MM.1S (cell line): Measurements from ENCODE around the gene ATP1B4.

Source experiments
- DNase-seq: peaks from one replicate; pipeline ENCODE4 v3.0.0-alpha.2; 2015
- H2AFZ ChIP-seq: fragments of 300-600 bp; sonication (generic); 2 replicates; pipeline ENCODE4 v1.6.0; 2016; ENCODE audit warnings: antibody characterized with exemption, low read length
- H3F3A ChIP-seq: fragments of 300-600 bp; sonication (generic); 2 replicates; pipeline ENCODE4 v1.6.1; 2016; ENCODE audit warnings: mild to moderate bottlenecking, antibody characterized with exemption, low read length, moderate library complexity, mixed read lengths; ENCODE audit not compliant: insufficient read depth
- H3K27ac ChIP-seq: fragments of 300-600 bp; sonication (generic); 2 replicates; pipeline ENCODE4 v1.5.1; 2016; ENCODE audit warnings: mild to moderate bottlenecking, low read length
- H3K27me3 ChIP-seq: fragments of 300-600 bp; sonication (generic); replicated peaks from 2 replicates; pipeline ENCODE4 v1.6.0; 2016; ENCODE audit warnings: low read length; ENCODE audit not compliant: insufficient read depth
- H3K36me3 ChIP-seq: fragments of 300-600 bp; sonication (generic); replicated peaks from 2 replicates; pipeline ENCODE4 v1.6.1; 2016; ENCODE audit warnings: mild to moderate bottlenecking, low read length, mixed read lengths; ENCODE audit not compliant: insufficient read depth
- H3K4me1 ChIP-seq: fragments of 300-600 bp; sonication (generic); 2 replicates; pipeline ENCODE4 v1.6.1; 2016; ENCODE audit warnings: low read length, mixed read lengths
- H3K4me2 ChIP-seq: fragments of 300-600 bp; sonication (generic); 2 replicates; pipeline ENCODE4 v1.6.0; 2016; ENCODE audit warnings: low read depth, low read length
- H3K4me3 ChIP-seq: fragments of 300-600 bp; sonication (generic); 2 replicates; pipeline ENCODE4 v1.5.1; 2016; ENCODE audit warnings: low read length, mixed read lengths
- H3K79me2 ChIP-seq: fragments of 300-600 bp; sonication (generic); 2 replicates; pipeline ENCODE4 v1.6.1; 2016; ENCODE audit warnings: mixed run types, low read length, mixed read lengths
- H3K9ac ChIP-seq: fragments of 300-600 bp; sonication (generic); 2 replicates; pipeline ENCODE4 v1.6.1; 2016; ENCODE audit warnings: low read length, mixed read lengths
- H3K9me2 ChIP-seq: fragments of 300-600 bp; sonication (generic); replicated peaks from 2 replicates; pipeline ENCODE4 v1.6.1; 2016; ENCODE audit warnings: mild to moderate bottlenecking, low read length, mixed read lengths; ENCODE audit not compliant: insufficient read depth
- H3K9me3 ChIP-seq: fragments of 300-600 bp; sonication (generic); replicated peaks from 2 replicates; pipeline ENCODE4 v1.6.1; 2016; ENCODE audit warnings: mild to moderate bottlenecking, low read length, mixed read lengths; ENCODE audit not compliant: insufficient read depth
- H4K20me1 ChIP-seq: fragments of 300-600 bp; sonication (generic); 2 replicates; pipeline ENCODE4 v1.6.1; 2016; ENCODE audit warnings: mild to moderate bottlenecking, low read length, moderate library complexity, mixed read lengths; ENCODE audit not compliant: insufficient read depth
- EZH2 ChIP-seq: fragments of 300-600 bp; sonication (generic); optimal IDR thresholded peaks from 2 replicates; pipeline ENCODE3; 2017; ENCODE audit warnings: low read depth, mild to moderate bottlenecking, antibody characterized with exemption, low read length, mixed read lengths
- EZH2phosphoT487 ChIP-seq: fragments of 300-600 bp; sonication (generic); IDR thresholded peaks from 2 replicates; pipeline ENCODE4 v1.6.1; 2018; ENCODE audit warnings: antibody characterized with exemption, low read length
- TF ChIP-seq, protein P1 (sequence below): fragments of 300-600 bp; sonication (generic); IDR thresholded peaks from 2 replicates; pipeline ENCODE4 v1.5.1; 2016; ENCODE audit warnings: antibody characterized with exemption, low read length, mixed read lengths

The ATP1B4 gene

GRCh38 chrX:120357186-120357585 lies 4.7 kb upstream of the ATP1B4 start:
- H3K9me3 ChIP-seq: no peaks in the 10 kb centered on the region
- TF ChIP-seq EZH2 (no peak), EZH2phosphoT487 (no peak)
- TF ChIP-seq, protein P1, sequence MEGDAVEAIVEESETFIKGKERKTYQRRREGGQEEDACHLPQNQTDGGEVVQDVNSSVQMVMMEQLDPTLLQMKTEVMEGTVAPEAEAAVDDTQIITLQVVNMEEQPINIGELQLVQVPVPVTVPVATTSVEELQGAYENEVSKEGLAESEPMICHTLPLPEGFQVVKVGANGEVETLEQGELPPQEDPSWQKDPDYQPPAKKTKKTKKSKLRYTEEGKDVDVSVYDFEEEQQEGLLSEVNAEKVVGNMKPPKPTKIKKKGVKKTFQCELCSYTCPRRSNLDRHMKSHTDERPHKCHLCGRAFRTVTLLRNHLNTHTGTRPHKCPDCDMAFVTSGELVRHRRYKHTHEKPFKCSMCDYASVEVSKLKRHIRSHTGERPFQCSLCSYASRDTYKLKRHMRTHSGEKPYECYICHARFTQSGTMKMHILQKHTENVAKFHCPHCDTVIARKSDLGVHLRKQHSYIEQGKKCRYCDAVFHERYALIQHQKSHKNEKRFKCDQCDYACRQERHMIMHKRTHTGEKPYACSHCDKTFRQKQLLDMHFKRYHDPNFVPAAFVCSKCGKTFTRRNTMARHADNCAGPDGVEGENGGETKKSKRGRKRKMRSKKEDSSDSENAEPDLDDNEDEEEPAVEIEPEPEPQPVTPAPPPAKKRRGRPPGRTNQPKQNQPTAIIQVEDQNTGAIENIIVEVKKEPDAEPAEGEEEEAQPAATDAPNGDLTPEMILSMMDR: no peak
- DNase-seq: no peak
- no peak overlapping the region for H2AFZ ChIP-seq
- no peaks in the 10 kb centered on the region for H3F3A ChIP-seq
- H3K9ac ChIP-seq: no peak overlapping the region
- no peak overlapping the region for H3K27ac ChIP-seq
- H3K27me3 ChIP-seq: no peaks in the 10 kb centered on the region
- no peaks in the 10 kb centered on the region for H3K4me1 ChIP-seq
- no peaks in the 10 kb centered on the region for H3K9me2 ChIP-seq
- no peak overlapping the region for H3K4me2 ChIP-seq
- no peaks in the 10 kb centered on the region for H4K20me1 ChIP-seq
- H3K36me3 ChIP-seq: no peaks in the 10 kb centered on the region
- H3K4me3 ChIP-seq: no peak overlapping the region
- H3K79me2 ChIP-seq: no peaks in the 10 kb centered on the region

GRCh38 chrX:120358737-120359456 lies 3.0 kb upstream of the ATP1B4 start:
- Histone ChIP-seq H3K36me3 (no peaks in the 10 kb centered on the region), H3K4me2 (no peak overlapping the region), H3K9me2 (no peaks in the 10 kb centered on the region), H3K27me3 (no peaks in the 10 kb centered on the region), H4K20me1 (no peaks in the 10 kb centered on the region), H3K79me2 (no peaks in the 10 kb centered on the region), H3K9ac (no peak overlapping the region), H2AFZ (no peak overlapping the region), H3K4me3 (no peak overlapping the region), H3F3A (no peaks in the 10 kb centered on the region), H3K9me3 (no peaks in the 10 kb centered on the region), H3K4me1 (no peaks in the 10 kb centered on the region), H3K27ac (no peak overlapping the region)
- TF ChIP-seq, protein P1: no peak
- TF ChIP-seq EZH2: no peak
- TF ChIP-seq EZH2phosphoT487: no peak
- DNase-seq: no peak

DNA sequence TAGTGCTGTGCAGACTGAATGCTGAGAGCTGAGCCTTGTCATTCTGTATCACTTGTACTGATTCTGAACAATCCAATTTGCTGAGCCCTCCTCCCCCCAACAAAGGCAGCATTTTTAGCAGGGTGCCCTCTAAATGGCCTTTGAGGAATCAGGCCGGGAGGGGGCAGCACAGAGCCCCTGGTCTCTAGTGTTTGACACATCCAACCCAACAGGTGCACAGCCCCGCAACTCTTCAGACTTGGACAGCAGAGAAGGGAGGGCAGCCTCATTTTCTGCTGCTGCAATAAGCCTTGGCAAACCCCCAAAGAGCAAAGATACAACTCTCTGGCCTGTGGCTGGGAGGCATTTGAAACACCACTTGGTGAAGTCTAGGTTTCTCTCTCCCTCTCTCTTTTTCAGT lies 3.4 kb downstream of the ATP1B4 start:
- no peaks in the 10 kb centered on the region for H3K9me3 ChIP-seq

More for the DNA sequence above, 3.4 kb downstream of the ATP1B4 start:
- Histone ChIP-seq H3F3A (no peaks in the 10 kb centered on the region), H4K20me1 (no peaks in the 10 kb centered on the region), H3K79me2 (no peaks in the 10 kb centered on the region), H3K4me3 (no peak overlapping the region), H3K4me1 (0 out of 2 replicates have a peak, but pooled peaks cover 3% of the 10 kb centered on the region), H3K9ac (no peak overlapping the region), H3K36me3 (no peaks in the 10 kb centered on the region), H3K27me3 (no peaks in the 10 kb centered on the region), H2AFZ (no peak overlapping the region), H3K27ac (no peak overlapping the region), H3K4me2 (no peak overlapping the region; the same call in 1 of the 2 replicates), H3K9me2 (no peaks in the 10 kb centered on the region)
- TF ChIP-seq, protein P1: peak; percentile 75
- no peak for TF ChIP-seq EZH2
- DNase-seq: peak; percentile 72
